ENCODE measurements around the gene BUD13. TPM values are rescaled to one million over a fixed set of nuclear protein-coding genes. Genes with fewer than 3 reads are reported as not detected.

Gene BUD13
- total RNA-seq, 6 experiments from 2014 or later = 9.1 to 14.3 (median 13.2) TPM

DNA sequence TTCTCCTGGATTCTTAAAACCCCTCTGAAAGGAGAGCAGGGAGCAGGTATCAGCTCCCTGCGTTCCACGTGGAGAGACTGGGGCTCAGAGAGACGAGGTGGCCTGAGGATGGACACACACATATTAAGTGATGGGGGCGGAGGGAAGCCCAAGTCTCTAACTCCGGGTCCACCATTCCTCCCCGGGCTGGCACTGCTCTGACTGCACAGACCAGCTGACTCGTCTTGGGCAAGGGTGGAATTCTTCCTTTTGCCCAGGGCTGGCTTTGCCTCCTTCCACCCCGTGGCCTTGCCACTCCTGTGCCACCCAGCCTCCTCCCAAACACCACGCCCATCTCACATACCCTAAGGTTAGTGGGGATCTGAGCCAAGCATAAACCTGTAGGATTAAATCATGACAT, 65.0 kb downstream of the BUD13 start:
- TF ChIP-seq, protein P1, sequence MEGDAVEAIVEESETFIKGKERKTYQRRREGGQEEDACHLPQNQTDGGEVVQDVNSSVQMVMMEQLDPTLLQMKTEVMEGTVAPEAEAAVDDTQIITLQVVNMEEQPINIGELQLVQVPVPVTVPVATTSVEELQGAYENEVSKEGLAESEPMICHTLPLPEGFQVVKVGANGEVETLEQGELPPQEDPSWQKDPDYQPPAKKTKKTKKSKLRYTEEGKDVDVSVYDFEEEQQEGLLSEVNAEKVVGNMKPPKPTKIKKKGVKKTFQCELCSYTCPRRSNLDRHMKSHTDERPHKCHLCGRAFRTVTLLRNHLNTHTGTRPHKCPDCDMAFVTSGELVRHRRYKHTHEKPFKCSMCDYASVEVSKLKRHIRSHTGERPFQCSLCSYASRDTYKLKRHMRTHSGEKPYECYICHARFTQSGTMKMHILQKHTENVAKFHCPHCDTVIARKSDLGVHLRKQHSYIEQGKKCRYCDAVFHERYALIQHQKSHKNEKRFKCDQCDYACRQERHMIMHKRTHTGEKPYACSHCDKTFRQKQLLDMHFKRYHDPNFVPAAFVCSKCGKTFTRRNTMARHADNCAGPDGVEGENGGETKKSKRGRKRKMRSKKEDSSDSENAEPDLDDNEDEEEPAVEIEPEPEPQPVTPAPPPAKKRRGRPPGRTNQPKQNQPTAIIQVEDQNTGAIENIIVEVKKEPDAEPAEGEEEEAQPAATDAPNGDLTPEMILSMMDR (IDR thresholded peaks at IDR 0.05) = no peak
- no peak overlapping the region for H3K4me3 Mint-ChIP-seq
- no peaks in the 10 kb centered on the region for H3K9me3 Mint-ChIP-seq
- no peaks in the 10 kb centered on the region for H3K36me3 Mint-ChIP-seq (ENCODE audit: low read depth)
- no peak overlapping the region for H3K27ac Mint-ChIP-seq
- H3K4me1 Mint-ChIP-seq (ENCODE audit: low read depth) = no peaks in the 10 kb centered on the region
- peaks cover 43% of the 10 kb centered on the region for H3K27me3 Mint-ChIP-seq (ENCODE audit: insufficient read depth)
- DNase-seq = no peak

- H3K4me3 Mint-ChIP-seq = no peak overlapping the region
These were observed 65.6 kb downstream of the BUD13 start for GRCh38 chr11:116707161-116707629.

DNA sequence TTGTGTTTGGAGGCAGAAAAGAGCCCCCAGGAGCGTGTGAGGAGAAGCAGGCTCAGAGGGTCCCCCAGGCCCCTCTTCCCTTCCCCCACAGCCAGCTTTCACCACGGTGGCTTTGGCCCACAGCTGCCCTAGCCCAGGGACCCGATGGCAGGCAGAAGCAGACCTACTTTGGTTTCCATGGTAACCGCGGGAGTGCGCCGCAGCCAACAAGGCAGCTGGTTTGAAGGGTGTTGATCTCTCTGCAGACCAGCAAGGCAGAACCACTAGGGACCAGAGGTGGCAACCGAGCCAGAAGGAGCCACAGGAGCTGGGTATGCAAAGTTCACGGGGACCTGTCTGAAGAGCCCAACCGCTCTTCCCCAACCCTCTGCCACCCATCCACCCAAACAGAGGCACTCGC, 69.4 kb downstream of the BUD13 start:
- Mint-ChIP-seq H3K9me3 (no peaks in the 10 kb centered on the region), H3K27me3 (ENCODE audit: insufficient read depth) (peaks cover 47% of the 10 kb centered on the region), H3K36me3 (ENCODE audit: low read depth) (no peaks in the 10 kb centered on the region), H3K4me1 (ENCODE audit: low read depth) (no peaks in the 10 kb centered on the region), H3K27ac (no peak overlapping the region), H3K4me3 (no peak overlapping the region)
- DNase-seq = no peak
- TF ChIP-seq, protein P1 (IDR thresholded peaks at IDR 0.05) = no peak

More at GRCh38 chr11:116707161-116707629, 65.6 kb downstream of the BUD13 start:
- H3K36me3 Mint-ChIP-seq (ENCODE audit: low read depth) = no peaks in the 10 kb centered on the region
- H3K9me3 Mint-ChIP-seq = no peaks in the 10 kb centered on the region
- H3K27me3 Mint-ChIP-seq (ENCODE audit: insufficient read depth) = peaks cover 42% of the 10 kb centered on the region
- H3K27ac Mint-ChIP-seq = no peak overlapping the region
- TF ChIP-seq, protein P1 (IDR thresholded peaks at IDR 0.05) = no peak
- H3K4me1 Mint-ChIP-seq (ENCODE audit: low read depth) = no peaks in the 10 kb centered on the region
- no peak for DNase-seq

DNA sequence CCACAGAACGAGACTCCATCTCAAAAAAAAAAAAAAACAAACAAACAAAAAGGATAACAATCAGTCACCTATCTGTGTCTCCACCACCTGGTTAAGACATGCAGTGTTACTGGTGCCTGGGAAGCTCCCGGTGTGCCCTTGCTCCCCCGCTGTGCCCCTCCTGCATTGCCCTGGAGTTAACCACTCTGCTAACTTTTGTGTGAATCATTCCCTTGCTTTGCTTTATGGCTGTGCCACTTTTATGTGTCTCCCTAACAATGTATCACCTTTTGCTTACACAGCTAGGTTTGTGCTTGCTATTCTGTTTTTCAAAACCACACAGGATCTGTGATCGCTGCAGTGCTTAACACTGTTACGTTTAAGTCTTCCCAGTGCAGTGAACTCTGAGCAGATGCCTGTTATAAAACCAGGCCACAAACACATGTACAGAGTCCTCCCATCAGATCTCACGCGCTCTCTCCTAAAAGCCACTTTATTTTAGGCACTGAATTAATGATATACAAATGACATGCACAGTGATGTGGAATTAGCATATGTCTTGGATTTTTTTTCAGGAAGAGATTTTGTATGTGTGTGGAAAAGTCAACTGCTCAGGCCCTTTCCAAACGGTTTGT, 69.9 kb downstream of the BUD13 start:
- DNase-seq = no peak
- no peaks in the 10 kb centered on the region for H3K4me1 Mint-ChIP-seq (ENCODE audit: low read depth)
- TF ChIP-seq, protein P1 (IDR thresholded peaks at IDR 0.05) = no peak
- H3K27me3 Mint-ChIP-seq (ENCODE audit: insufficient read depth) = peaks cover 48% of the 10 kb centered on the region
- H3K4me3 Mint-ChIP-seq = no peak overlapping the region
- no peak overlapping the region for H3K27ac Mint-ChIP-seq
- H3K9me3 Mint-ChIP-seq = no peaks in the 10 kb centered on the region
- H3K36me3 Mint-ChIP-seq (ENCODE audit: low read depth) = no peaks in the 10 kb centered on the region

GRCh38 chr11:116701876-116702275, 70.9 kb downstream of the BUD13 start:
- Mint-ChIP-seq H3K36me3 (ENCODE audit: low read depth) (no peaks in the 10 kb centered on the region), H3K27me3 (ENCODE audit: insufficient read depth) (peaks cover 45% of the 10 kb centered on the region), H3K4me1 (ENCODE audit: low read depth) (no peaks in the 10 kb centered on the region), H3K9me3 (no peaks in the 10 kb centered on the region), H3K4me3 (no peak overlapping the region), H3K27ac (no peak overlapping the region)
- TF ChIP-seq, protein P1 (IDR thresholded peaks at IDR 0.05) = no peak
- DNase-seq = no peak
